Tibial artery (tissue), 4 donors: ENCODE results near the gene SNRPA1.

Source experiments
- DNase-seq, 2 donors: peaks; one replicate each; pipeline ENCODE4 v3.0.0-alpha.2; 2019
- H3K27ac ChIP-seq, 2 donors: fragments of 200-600 bp; sonication (generic) in 1 of 2; 1 replicate in 1 of 2; 2 replicates in 1 of 2; pipeline ENCODE4 v1.5.1; 2018 to 2019; ENCODE audit warnings: mild to moderate bottlenecking in 1 of 2
- H3K27me3 ChIP-seq, 2 donors: fragments of 200-600 bp; sonication (generic) in 1 of 2; one replicate each; pipeline versions ENCODE4 v1.5.1 to v1.6.0; 2016 to 2019
- H3K36me3 ChIP-seq, 3 donors: fragments of 200-600 bp; sonication (generic) in 2 of 3; one replicate each; pipeline ENCODE4 v1.5.1; 2016 to 2019; ENCODE audit warnings: mild to moderate bottlenecking in 2 of 3
- H3K4me1 ChIP-seq, 4 donors: fragments of 200-600 bp; sonication (generic) in 2 of 4; 1 replicate in 3 of 4; 2 replicates in 1 of 4; pipeline ENCODE4 v1.5.1; 2016 to 2019
- H3K4me3 ChIP-seq, 2 donors: fragments of 200-600 bp; sonication (generic) in 1 of 2; 1 replicate in 1 of 2; 2 replicates in 1 of 2; pipeline ENCODE4 v1.5.1; 2018 to 2019; ENCODE audit warnings: mild to moderate bottlenecking in 2 of 2
- H3K9me3 ChIP-seq, 3 donors: fragments of 200-600 bp; sonication (generic) in 1 of 3; one replicate each; pipeline ENCODE4 v1.5.1; 2016 to 2019
- CTCF ChIP-seq, 2 experiments: fragments of 200-600 bp in 1 of 2; fragments of 450-650 bp in 1 of 2; IDR thresholded peaks; one replicate each; pipeline ENCODE4 v1.5.1; 2017 to 2019; ENCODE audit warnings: antibody characterized with exemption in 2 of 2, mild to moderate bottlenecking in 1 of 2, moderate library complexity in 1 of 2
- intact Hi-C: fragments of 100-400 bp; cut with DNase I; formaldehyde crosslinking; loops from one replicate; pipeline ENCODE4 v1.15.0; 2023; ENCODE audit warnings: low total_unique reads

SNRPA1 gene

GRCh38 chr15:101273534-101273933 lies 21.5 kb downstream of the SNRPA1 start:
- Histone ChIP-seq H3K27me3 (no peaks in the 10 kb centered on the region), H3K4me3 (no peak overlapping the region), H3K36me3 (peaks cover 52 to 64% (median 55%) of the 10 kb centered on the region in 3 donors), H3K4me1 (peaks cover 0 to 23% (median 18%) of the 10 kb centered on the region in 4 donors), H3K27ac (no peak overlapping the region), H3K9me3 (no peaks in the 10 kb centered on the region)
- intact Hi-C loops, result no loop called here
- DNase-seq, result no peak
- no peak for TF ChIP-seq CTCF (IDR thresholded peaks at IDR 0.05)

GRCh38 chr15:101272584-101272983 lies 22.5 kb downstream of the SNRPA1 start:
- intact Hi-C loops, result no loop called here
- no peaks in the 10 kb centered on the region for H3K9me3 ChIP-seq
- H3K27me3 ChIP-seq, result no peaks in the 10 kb centered on the region
- peaks cover 0 to 19% (median 14%) of the 10 kb centered on the region in 4 donors for H3K4me1 ChIP-seq
- H3K27ac ChIP-seq, result no peak overlapping the region
- no peak for TF ChIP-seq CTCF (IDR thresholded peaks at IDR 0.05)
- H3K4me3 ChIP-seq, result no peak overlapping the region
- no peak for DNase-seq
- peaks cover 52 to 64% (median 55%) of the 10 kb centered on the region in 3 donors for H3K36me3 ChIP-seq

GRCh38 chr15:101269479-101270223 lies 25.4 kb downstream of the SNRPA1 start:
- H3K27ac ChIP-seq, result no peak overlapping the region
- intact Hi-C loops, result no loop called here
- H3K9me3 ChIP-seq, result no peaks in the 10 kb centered on the region
- H3K36me3 ChIP-seq, result peaks cover 45 to 59% (median 49%) of the 10 kb centered on the region in 3 donors
- H3K4me3 ChIP-seq, result no peak overlapping the region
- DNase-seq, result no peak
- peaks cover 0 to 5% (median 0%) of the 10 kb centered on the region in 4 donors for H3K4me1 ChIP-seq
- TF ChIP-seq CTCF (IDR thresholded peaks at IDR 0.05), result no peak
- no peaks in the 10 kb centered on the region for H3K27me3 ChIP-seq

- DNase-seq, result peak; percentile 66 to 78
- Histone ChIP-seq H3K36me3 (peaks cover 23 to 37% (median 28%) of the 10 kb centered on the region in 3 donors), H3K27me3 (no peaks in the 10 kb centered on the region), H3K4me1 (peaks cover 0 to 5% (median 0%) of the 10 kb centered on the region in 4 donors), H3K4me3 (no peak overlapping the region), H3K9me3 (no peaks in the 10 kb centered on the region), H3K27ac (peak overlapping the region; percentile 47 to 49)
- no peak for TF ChIP-seq CTCF (IDR thresholded peaks at IDR 0.05)
- intact Hi-C loops, result no loop called here
These were observed 27.5 kb downstream of the SNRPA1 start for GRCh38 chr15:101267320-101268104.

- intact Hi-C loops, result no loop called here
- TF ChIP-seq CTCF (IDR thresholded peaks at IDR 0.05), result no peak
- peak overlapping the region; percentile 47 to 49 for H3K27ac ChIP-seq
- H3K27me3 ChIP-seq, result no peaks in the 10 kb centered on the region
- no peak for DNase-seq
- H3K4me3 ChIP-seq, result no peak overlapping the region
- peaks cover 0 to 5% (median 0%) of the 10 kb centered on the region in 4 donors for H3K4me1 ChIP-seq
- no peaks in the 10 kb centered on the region for H3K9me3 ChIP-seq
- peaks cover 17 to 30% (median 21%) of the 10 kb centered on the region in 3 donors for H3K36me3 ChIP-seq
These were observed 28.3 kb downstream of the SNRPA1 start for GRCh38 chr15:101266787-101267186.
